Spinal cord (tissue), 10 donors: ENCODE measurements around the gene PLCL2. TPM values are rescaled to one million over a fixed set of nuclear protein-coding genes. Genes with fewer than 3 reads are reported as not detected.
A peak's percentile ranks its signal among the peaks of the same experiment; 100 is the strongest.
"Not testable (repeated sequence)": the region's sequence is repeated elsewhere in the genome, so short reads cannot be mapped to it uniquely, and the experiment has no call there.

Experiments
- DNase-seq, 6 donors: peaks; one replicate each; pipeline versions ENCODE4 v3.0.0 to v3.0.0-alpha.2; 2013 to 2015; ENCODE audit warnings: low spot score in 6 of 6, low read depth in 4 of 6
- H3K27ac ChIP-seq: one replicate; pipeline ENCODE4 v1.5.1; 2013; ENCODE audit warnings: low read depth, low read length, control low read depth
- H3K27me3 ChIP-seq: one replicate; pipeline ENCODE4 v1.6.1; 2013; ENCODE audit warnings: low read length; ENCODE audit not compliant: control insufficient read depth, insufficient read depth
- H3K36me3 ChIP-seq: one replicate; pipeline ENCODE4 v1.6.1; 2013; ENCODE audit warnings: low read length; ENCODE audit not compliant: control insufficient read depth, insufficient read depth
- H3K4me1 ChIP-seq: one replicate; pipeline ENCODE4 v1.6.1; 2013; ENCODE audit warnings: low read length; ENCODE audit not compliant: control insufficient read depth, insufficient read depth
- H3K4me3 ChIP-seq: one replicate; pipeline ENCODE4 v1.5.1; 2013; ENCODE audit warnings: low read depth, low read length, control low read depth
- H3K9me3 ChIP-seq: one replicate; pipeline ENCODE4 v1.6.1; 2013; ENCODE audit warnings: low read length; ENCODE audit not compliant: control insufficient read depth, insufficient read depth
- WGBS: methylation state at CpG from one replicate; pipeline ENCODE4 v1.1.5; 2013; ENCODE audit warnings: missing lambda C conversion rate; ENCODE audit not compliant: insufficient coverage; 5-methylcytosine and 5-hydroxymethylcytosine counted together
- polyA plus RNA-seq, 2 donors: library from polyadenylated mRNA; unstranded; fragments of 120-200 nt; gene quantifications; one replicate each; pipeline ENCODE4 v1.2.1, GENCODE V29; 2013; ENCODE audit not compliant: insufficient read length in 2 of 2
- total RNA-seq, 2 donors: library from RNA; depleted of rRNA in 1 of 2; stranded (reverse); fragments of 120-200 nt in 1 of 2; fragments of >200 nt in 1 of 2; gene quantifications; one replicate each; pipeline versions ENCODE4 v1.2.3 to v1.2.4, GENCODE V29; 2013 to 2014
- donor health status: healthy.

PLCL2 gene
- total and polyA plus RNA-seq, 4 donors = 17.1 to 57.5 (median 23.9) TPM

- no CpG with 5 or more reads among the region's 3 CpGs for WGBS
- no peak for DNase-seq
Observed at GRCh38 chr3:16978921-16979271, 94.1 kb downstream of the PLCL2 start.

GRCh38 chr3:16979769-16980515 lies 95.2 kb downstream of the PLCL2 start:
- H3K4me1 ChIP-seq, H3K4me3 ChIP-seq, H3K27me3 ChIP-seq, H3K9me3 ChIP-seq, DNase-seq, H3K36me3 ChIP-seq, H3K27ac ChIP-seq: not testable (repeated sequence)
- WGBS = 97% methylated on average over 16 of the region's 43 CpGs

More at GRCh38 chr3:16978921-16979271, 94.1 kb downstream of the PLCL2 start:
- Histone ChIP-seq H3K36me3 (no peaks in the 10 kb centered on the region), H3K27me3 (no peaks in the 10 kb centered on the region), H3K4me1 (no peaks in the 10 kb centered on the region), H3K9me3 (no peaks in the 10 kb centered on the region), H3K27ac (no peak overlapping the region), H3K4me3 (no peak overlapping the region)

GRCh38 chr3:16980526-16980925 lies 95.8 kb downstream of the PLCL2 start:
- not testable (repeated sequence) for H3K4me3 ChIP-seq, H3K4me1 ChIP-seq, H3K36me3 ChIP-seq, H3K27me3 ChIP-seq, H3K27ac ChIP-seq, H3K9me3 ChIP-seq, DNase-seq
- 97% methylated on average over 6 of the region's 26 CpGs for WGBS

- Histone ChIP-seq H3K4me1 (no peaks in the 10 kb centered on the region), H3K27me3 (no peaks in the 10 kb centered on the region), H3K4me3 (no peak overlapping the region), H3K9me3 (no peaks in the 10 kb centered on the region), H3K27ac (no peak overlapping the region), H3K36me3 (no peaks in the 10 kb centered on the region)
- DNase-seq = no peak
- 100% methylated on average over 1 of the region's 6 CpGs for WGBS
Observed at GRCh38 chr3:16982460-16982859, 97.7 kb downstream of the PLCL2 start.

- no peaks in the 10 kb centered on the region for H3K36me3 ChIP-seq
- H3K27ac ChIP-seq = no peak overlapping the region
- no peak overlapping the region for H3K4me3 ChIP-seq
- H3K4me1 ChIP-seq = no peaks in the 10 kb centered on the region
- no peak for DNase-seq
- H3K27me3 ChIP-seq = no peaks in the 10 kb centered on the region
- no peaks in the 10 kb centered on the region for H3K9me3 ChIP-seq
- 100% methylated on average over 2 of the region's 2 CpGs for WGBS
Observed at GRCh38 chr3:16985608-16986007, 100.9 kb downstream of the PLCL2 start.

- WGBS = 93% methylated on average over 3 of the region's 4 CpGs
- no peak for DNase-seq
- H3K4me3 ChIP-seq = no peak overlapping the region
- H3K36me3 ChIP-seq = no peaks in the 10 kb centered on the region
- no peaks in the 10 kb centered on the region for H3K4me1 ChIP-seq
- H3K27ac ChIP-seq = no peak overlapping the region
- no peaks in the 10 kb centered on the region for H3K27me3 ChIP-seq
- no peaks in the 10 kb centered on the region for H3K9me3 ChIP-seq
Observed at GRCh38 chr3:16987141-16987540, 102.4 kb downstream of the PLCL2 start.

- DNase-seq = peak in 1 of 6 donors; percentile 7
Observed at GRCh38 chr3:16990163-16990562, 105.4 kb downstream of the PLCL2 start.

GRCh38 chr3:16992198-16992597 lies 107.4 kb downstream of the PLCL2 start:
- Histone ChIP-seq H3K27ac (no peak overlapping the region), H3K4me3 (no peak overlapping the region), H3K27me3 (no peaks in the 10 kb centered on the region), H3K9me3 (no peaks in the 10 kb centered on the region), H3K36me3 (no peaks in the 10 kb centered on the region), H3K4me1 (no peaks in the 10 kb centered on the region)
- DNase-seq = no peak
- WGBS = 100% methylated on average over 1 of the region's 3 CpGs

More at GRCh38 chr3:16990163-16990562, 105.4 kb downstream of the PLCL2 start:
- no peaks in the 10 kb centered on the region for H3K9me3 ChIP-seq
- no peak overlapping the region for H3K4me3 ChIP-seq
- H3K27me3 ChIP-seq = no peaks in the 10 kb centered on the region
- no peaks in the 10 kb centered on the region for H3K36me3 ChIP-seq
- no peak overlapping the region for H3K27ac ChIP-seq
- WGBS = no CpG with 5 or more reads among the region's 1 CpG
- no peaks in the 10 kb centered on the region for H3K4me1 ChIP-seq

GRCh38 chr3:16993227-16993626 lies 108.5 kb downstream of the PLCL2 start:
- Histone ChIP-seq H3K27ac (no peak overlapping the region), H3K36me3 (no peaks in the 10 kb centered on the region), H3K9me3 (no peaks in the 10 kb centered on the region), H3K27me3 (no peaks in the 10 kb centered on the region), H3K4me1 (no peaks in the 10 kb centered on the region), H3K4me3 (no peak overlapping the region)
- no peak for DNase-seq
- WGBS = no CpG with 5 or more reads among the region's 1 CpG

GRCh38 chr3:16994854-16995525 lies 110.2 kb downstream of the PLCL2 start:
- 62% methylated on average over 3 of the region's 4 CpGs for WGBS
- Histone ChIP-seq H3K4me1 (no peaks in the 10 kb centered on the region), H3K4me3 (no peak overlapping the region), H3K36me3 (no peaks in the 10 kb centered on the region), H3K27me3 (no peaks in the 10 kb centered on the region), H3K27ac (no peak overlapping the region), H3K9me3 (no peaks in the 10 kb centered on the region)
- no peak for DNase-seq
